ENCODE results near the gene TRIM3.

Gene TRIM3

GRCh38 chr11:6456361-6457073 is 17.2 kb downstream of the TRIM3 start:
- H3K27me3 ChIP-seq (ENCODE audit: insufficient read depth, low read length) = no peaks in the 10 kb centered on the region
- H3K9me3 ChIP-seq (ENCODE audit: insufficient read depth, low read depth, low read length) = no peaks in the 10 kb centered on the region
- H3K9ac ChIP-seq (ENCODE audit: low read depth, low read length) = no peak overlapping the region
- H3K27ac ChIP-seq (ENCODE audit: low read length) = no peak overlapping the region
- peaks cover 25% of the 10 kb centered on the region for H3K36me3 ChIP-seq (ENCODE audit: insufficient read depth, low read depth, low read length)
- H3K4me3 ChIP-seq (ENCODE audit: low read length) = no peak overlapping the region
- H3K4me1 ChIP-seq (ENCODE audit: insufficient read depth, low read length) = no peaks in the 10 kb centered on the region

GRCh38 chr11:6455070-6455469 is 18.7 kb downstream of the TRIM3 start:
- no peaks in the 10 kb centered on the region for H3K9me3 ChIP-seq (ENCODE audit: insufficient read depth, low read depth, low read length)
- peaks cover 40% of the 10 kb centered on the region for H3K36me3 ChIP-seq (ENCODE audit: insufficient read depth, low read depth, low read length)
- no peak overlapping the region for H3K9ac ChIP-seq (ENCODE audit: low read depth, low read length)
- no peaks in the 10 kb centered on the region for H3K27me3 ChIP-seq (ENCODE audit: insufficient read depth, low read length)
- no peak overlapping the region for H3K4me3 ChIP-seq (ENCODE audit: low read length)
- no peak overlapping the region for H3K27ac ChIP-seq (ENCODE audit: low read length)
- H3K4me1 ChIP-seq (ENCODE audit: insufficient read depth, low read length) = no peaks in the 10 kb centered on the region

- Histone ChIP-seq H3K9ac (ENCODE audit: low read depth, low read length) (no peak overlapping the region), H3K36me3 (ENCODE audit: insufficient read depth, low read depth, low read length) (peaks cover 45% of the 10 kb centered on the region), H3K27me3 (ENCODE audit: insufficient read depth, low read length) (no peaks in the 10 kb centered on the region), H3K27ac (ENCODE audit: low read length) (no peak overlapping the region), H3K4me1 (ENCODE audit: insufficient read depth, low read length) (no peaks in the 10 kb centered on the region), H3K9me3 (ENCODE audit: insufficient read depth, low read depth, low read length) (no peaks in the 10 kb centered on the region), H3K4me3 (ENCODE audit: low read length) (no peak overlapping the region)
These were observed 20.6 kb downstream of the TRIM3 start for GRCh38 chr11:6453152-6453551.

GRCh38 chr11:6452219-6452618 is 21.5 kb downstream of the TRIM3 start:
- H3K4me1 ChIP-seq (ENCODE audit: insufficient read depth, low read length) = no peaks in the 10 kb centered on the region
- no peak overlapping the region for H3K9ac ChIP-seq (ENCODE audit: low read depth, low read length)
- H3K27me3 ChIP-seq (ENCODE audit: insufficient read depth, low read length) = no peaks in the 10 kb centered on the region
- no peak overlapping the region for H3K4me3 ChIP-seq (ENCODE audit: low read length)
- no peak overlapping the region for H3K27ac ChIP-seq (ENCODE audit: low read length)
- H3K9me3 ChIP-seq (ENCODE audit: insufficient read depth, low read depth, low read length) = no peaks in the 10 kb centered on the region
- H3K36me3 ChIP-seq (ENCODE audit: insufficient read depth, low read depth, low read length) = peaks cover 44% of the 10 kb centered on the region

GRCh38 chr11:6448574-6448973 is 25.2 kb downstream of the TRIM3 start:
- no peaks in the 10 kb centered on the region for H3K4me1 ChIP-seq (ENCODE audit: insufficient read depth, low read length)
- no peak overlapping the region for H3K9ac ChIP-seq (ENCODE audit: low read depth, low read length)
- no peaks in the 10 kb centered on the region for H3K9me3 ChIP-seq (ENCODE audit: insufficient read depth, low read depth, low read length)
- peaks cover 23% of the 10 kb centered on the region for H3K36me3 ChIP-seq (ENCODE audit: insufficient read depth, low read depth, low read length)
- H3K4me3 ChIP-seq (ENCODE audit: low read length) = no peak overlapping the region
- no peaks in the 10 kb centered on the region for H3K27me3 ChIP-seq (ENCODE audit: insufficient read depth, low read length)
- no peak overlapping the region for H3K27ac ChIP-seq (ENCODE audit: low read length)

GRCh38 chr11:6443269-6444003 is 30.3 kb downstream of the TRIM3 start:
- Histone ChIP-seq H3K27ac (ENCODE audit: low read length) (no peak overlapping the region), H3K9me3 (ENCODE audit: insufficient read depth, low read depth, low read length) (no peaks in the 10 kb centered on the region), H3K4me3 (ENCODE audit: low read length) (no peak overlapping the region), H3K4me1 (ENCODE audit: insufficient read depth, low read length) (no peaks in the 10 kb centered on the region; the same call in 1 of the 2 replicates), H3K36me3 (ENCODE audit: insufficient read depth, low read depth, low read length) (no peaks in the 10 kb centered on the region), H3K9ac (ENCODE audit: low read depth, low read length) (no peak overlapping the region), H3K27me3 (ENCODE audit: insufficient read depth, low read length) (no peaks in the 10 kb centered on the region)

- H3K27ac ChIP-seq (ENCODE audit: low read length) = no peak overlapping the region
- H3K36me3 ChIP-seq (ENCODE audit: insufficient read depth, low read depth, low read length) = no peaks in the 10 kb centered on the region
- no peaks in the 10 kb centered on the region for H3K9me3 ChIP-seq (ENCODE audit: insufficient read depth, low read depth, low read length)
- H3K4me1 ChIP-seq (ENCODE audit: insufficient read depth, low read length) = no peaks in the 10 kb centered on the region; the same call in 1 of the 2 replicates
- H3K27me3 ChIP-seq (ENCODE audit: insufficient read depth, low read length) = no peaks in the 10 kb centered on the region
- no peak overlapping the region for H3K4me3 ChIP-seq (ENCODE audit: low read length)
- H3K9ac ChIP-seq (ENCODE audit: low read depth, low read length) = no peak overlapping the region
These were observed 31.3 kb downstream of the TRIM3 start for GRCh38 chr11:6442441-6442840.

GRCh38 chr11:6440906-6441358 is 32.8 kb downstream of the TRIM3 start, which contains the start of gene HPX:
Gene HPX (minus strand): TSS chr11:6440987. CDS start chr11:6440963, 24 bp downstream.
- no peak within 1 kb of the TSS for H3K4me3 ChIP-seq (ENCODE audit: low read length)
- no peak within 1 kb of the TSS for H3K27ac ChIP-seq (ENCODE audit: low read length)
- no peaks in the 10 kb centered on the region for H3K36me3 ChIP-seq (ENCODE audit: insufficient read depth, low read depth, low read length)
- no peaks in the 10 kb centered on the region for H3K9me3 ChIP-seq (ENCODE audit: insufficient read depth, low read depth, low read length)
- H3K4me1 ChIP-seq (ENCODE audit: insufficient read depth, low read length) = no peaks in the 10 kb centered on the region; the same call in 1 of the 2 replicates
- H3K9ac ChIP-seq (ENCODE audit: low read depth, low read length) = no peak within 1 kb of the TSS
- H3K27me3 ChIP-seq (ENCODE audit: insufficient read depth, low read length) = no peaks in the 10 kb centered on the region

GRCh38 chr11:6438979-6439571 is 34.7 kb downstream of the TRIM3 start:
- Histone ChIP-seq H3K9ac (ENCODE audit: low read depth, low read length) (no peak overlapping the region), H3K4me3 (ENCODE audit: low read length) (no peak overlapping the region), H3K36me3 (ENCODE audit: insufficient read depth, low read depth, low read length) (no peaks in the 10 kb centered on the region), H3K4me1 (ENCODE audit: insufficient read depth, low read length) (no peaks in the 10 kb centered on the region; the same call in 1 of the 2 replicates), H3K27me3 (ENCODE audit: insufficient read depth, low read length) (no peaks in the 10 kb centered on the region), H3K9me3 (ENCODE audit: insufficient read depth, low read depth, low read length) (no peaks in the 10 kb centered on the region), H3K27ac (ENCODE audit: low read length) (no peak overlapping the region)

GRCh38 chr11:6437993-6438392 is 35.7 kb downstream of the TRIM3 start:
- Histone ChIP-seq H3K9me3 (ENCODE audit: insufficient read depth, low read depth, low read length) (no peaks in the 10 kb centered on the region), H3K4me1 (ENCODE audit: insufficient read depth, low read length) (no peaks in the 10 kb centered on the region; the same call in 1 of the 2 replicates), H3K4me3 (ENCODE audit: low read length) (no peak overlapping the region), H3K9ac (ENCODE audit: low read depth, low read length) (no peak overlapping the region), H3K27ac (ENCODE audit: low read length) (no peak overlapping the region), H3K36me3 (ENCODE audit: insufficient read depth, low read depth, low read length) (no peaks in the 10 kb centered on the region), H3K27me3 (ENCODE audit: insufficient read depth, low read length) (no peaks in the 10 kb centered on the region)

GRCh38 chr11:6437423-6437822 is 36.3 kb downstream of the TRIM3 start:
- Histone ChIP-seq H3K27me3 (ENCODE audit: insufficient read depth, low read length) (no peaks in the 10 kb centered on the region), H3K9me3 (ENCODE audit: insufficient read depth, low read depth, low read length) (no peaks in the 10 kb centered on the region), H3K4me3 (ENCODE audit: low read length) (no peak overlapping the region), H3K27ac (ENCODE audit: low read length) (no peak overlapping the region), H3K4me1 (ENCODE audit: insufficient read depth, low read length) (no peaks in the 10 kb centered on the region; the same call in 1 of the 2 replicates), H3K36me3 (ENCODE audit: insufficient read depth, low read depth, low read length) (no peaks in the 10 kb centered on the region), H3K9ac (ENCODE audit: low read depth, low read length) (no peak overlapping the region)

Data from iPS-20b (cell line).